Neural cell (in vitro differentiated cells): ENCODE results near the gene PCDHGA8. TPM values are rescaled to one million over a fixed set of nuclear protein-coding genes. Genes with fewer than 3 reads are reported as not detected.

Experiments used
- H2AFZ ChIP-seq: fragments of 200-600, 300-800 bp; sonication (generic), shearing (Covaris generic); 2 replicates; pipeline ENCODE4 v1.6.0; 2014; ENCODE audit warnings: low read depth, mild to moderate bottlenecking, antibody characterized with exemption, low read length, moderate library complexity
- H3F3A ChIP-seq: fragments of 200-600 bp; shearing (Covaris generic); 2 replicates; pipeline ENCODE4 v1.6.1; 2016; ENCODE audit warnings: mild to moderate bottlenecking, moderate library complexity, mixed read lengths, antibody characterized with exemption, low read length; ENCODE audit not compliant: insufficient read depth, poor library complexity, severe bottlenecking
- H3K27ac ChIP-seq: fragments of 200-600, 300-800 bp; sonication (generic), shearing (Covaris generic); 2 replicates; pipeline ENCODE4 v1.5.1; 2014; ENCODE audit warnings: mild to moderate bottlenecking, low read length, moderate library complexity
- H3K27me3 ChIP-seq: fragments of 300-800, 200-600 bp; sonication (generic), shearing (Covaris generic); 2 replicates; pipeline ENCODE4 v1.6.0; 2014; ENCODE audit warnings: mild to moderate bottlenecking, low read depth, low read length, moderate library complexity; ENCODE audit not compliant: insufficient read depth
- H3K36me3 ChIP-seq: fragments of 300-800, 200-600 bp; sonication (generic), shearing (Covaris generic); 2 replicates; pipeline ENCODE4 v1.5.1; 2014; ENCODE audit warnings: mild to moderate bottlenecking, antibody characterized with exemption, low read length, moderate library complexity; ENCODE audit not compliant: insufficient read depth
- H3K4me2 ChIP-seq: fragments of 300-800, 200-600 bp; sonication (generic), shearing (Covaris generic); 2 replicates; pipeline ENCODE4 v1.6.0; 2014; ENCODE audit warnings: mild to moderate bottlenecking, low read length
- H3K4me3 ChIP-seq: fragments of 300-800, 200-600 bp; sonication (generic), shearing (Covaris generic); 2 replicates; pipeline ENCODE4 v1.5.1; 2014; ENCODE audit warnings: mild to moderate bottlenecking, low read length, moderate library complexity
- H3K79me2 ChIP-seq: fragments of 200-600 bp; shearing (Covaris generic); replicated peaks from 2 replicates; pipeline ENCODE4 v1.6.0; 2014; ENCODE audit warnings: mild to moderate bottlenecking, low read length, moderate library complexity; ENCODE audit not compliant: insufficient read depth
- H3K9ac ChIP-seq: fragments of 300-800, 200-600 bp; sonication (generic), shearing (Covaris generic); 2 replicates; pipeline ENCODE4 v1.6.1; 2016; ENCODE audit warnings: mild to moderate bottlenecking, low read length, mixed read lengths
- H3K9me2 ChIP-seq: fragments of 200-600 bp; shearing (Covaris generic); 2 replicates; pipeline ENCODE4 v1.6.1; 2016; ENCODE audit warnings: mild to moderate bottlenecking, low read length, mixed read lengths; ENCODE audit not compliant: insufficient read depth
- H3K9me3 ChIP-seq: fragments of 200-600, 300-800 bp; sonication (generic), shearing (Covaris generic); 2 replicates; pipeline ENCODE4 v1.6.1; 2016; ENCODE audit warnings: mild to moderate bottlenecking, mixed run types, low read length, moderate library complexity, mixed read lengths
- H4K20me1 ChIP-seq: fragments of 200-600 bp; shearing (Covaris generic); 2 replicates; pipeline ENCODE4 v1.6.1; 2016; ENCODE audit warnings: mild to moderate bottlenecking, mixed run types; ENCODE audit not compliant: insufficient read depth
- EP300 ChIP-seq: fragments of 450-650 bp; conservative IDR thresholded peaks from 2 replicates; pipeline ENCODE4 v1.6.1; 2014; ENCODE audit warnings: antibody characterized with exemption, mild to moderate bottlenecking, moderate library complexity; ENCODE audit not compliant: poor library complexity, severe bottlenecking
- EZH2 ChIP-seq: fragments of 200-600, 300-800 bp; shearing (Covaris generic), sonication (generic); IDR thresholded peaks from 2 replicates; pipeline ENCODE4 v1.6.1; 2014; ENCODE audit warnings: antibody characterized with exemption, low read length, borderline replicate concordance, mild to moderate bottlenecking; ENCODE audit not compliant: insufficient read depth, poor library complexity, severe bottlenecking
- MXI1 ChIP-seq: fragments of 450-650 bp; conservative IDR thresholded peaks from 2 replicates; pipeline ENCODE4 v1.6.1; 2014; ENCODE audit warnings: antibody characterized with exemption, mild to moderate bottlenecking; ENCODE audit not compliant: poor library complexity, severe bottlenecking
- POLR2AphosphoS5 ChIP-seq: IDR thresholded peaks from 2 replicates; pipeline ENCODE4 v1.6.1; 2012
- RAD21 ChIP-seq: fragments of 450-650 bp; conservative IDR thresholded peaks from 2 replicates; pipeline ENCODE4 v1.6.1; 2014; ENCODE audit warnings: antibody characterized with exemption, mild to moderate bottlenecking, moderate library complexity
- SMC3 ChIP-seq: fragments of 450-650 bp; conservative IDR thresholded peaks from 2 replicates; pipeline ENCODE4 v1.6.1; 2014; ENCODE audit warnings: antibody characterized with exemption, mild to moderate bottlenecking, moderate library complexity; ENCODE audit not compliant: poor library complexity
- TAF1 ChIP-seq: IDR thresholded peaks from 2 replicates; pipeline ENCODE4 v1.6.1; 2012; ENCODE audit warnings: low read depth
- polyA plus RNA-seq: library from polyadenylated mRNA; depleted of rRNA; stranded (reverse); fragments of >200 nt; gene quantifications from 2 replicates; pipeline ENCODE4 v1.2.3, GENCODE V29; 2014
- TF ChIP-seq, protein P1 (sequence below): fragments of 450-650 bp; IDR thresholded peaks from 2 replicates; pipeline ENCODE4 v1.5.1; 2014; ENCODE audit warnings: antibody characterized with exemption, mild to moderate bottlenecking, moderate library complexity; ENCODE audit not compliant: poor library complexity, severe bottlenecking
- TF ChIP-seq, protein P2 (sequence below): IDR thresholded peaks from 2 replicates; pipeline ENCODE4 v1.6.1; 2012; ENCODE audit warnings: borderline replicate concordance

PCDHGA8 gene
- polyA plus RNA-seq, 1 donor from 2014 or later, result 0.19 TPM

DNA sequence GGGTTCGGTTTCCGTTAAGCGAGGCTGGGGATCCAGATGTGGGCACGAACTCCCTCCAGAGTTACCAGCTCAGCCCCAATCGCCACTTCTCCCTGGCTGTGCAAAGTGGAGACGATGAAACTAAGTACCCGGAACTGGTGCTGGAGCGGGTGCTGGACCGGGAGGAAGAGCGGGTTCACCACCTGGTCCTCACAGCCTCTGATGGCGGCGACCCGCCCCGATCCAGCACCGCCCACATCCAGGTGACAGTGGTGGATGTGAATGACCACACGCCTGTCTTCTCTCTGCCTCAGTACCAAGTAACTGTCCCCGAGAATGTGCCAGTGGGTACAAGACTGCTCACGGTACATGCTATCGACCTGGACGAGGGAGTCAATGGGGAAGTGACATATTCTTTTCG lies 9.1 kb upstream of the PCDHGA8 start:
- H3F3A ChIP-seq, result no peaks in the 10 kb centered on the region
- no peaks in the 10 kb centered on the region for H3K36me3 ChIP-seq
- H3K79me2 ChIP-seq, result no peaks in the 10 kb centered on the region
- H2AFZ ChIP-seq, result no peak overlapping the region
- no peaks in the 10 kb centered on the region for H4K20me1 ChIP-seq
- no peak overlapping the region for H3K4me2 ChIP-seq
- no peaks in the 10 kb centered on the region for H3K9me2 ChIP-seq
- no peaks in the 10 kb centered on the region for H3K27me3 ChIP-seq
- TF ChIP-seq POLR2AphosphoS5 (no peak), EZH2 (no peak), RAD21 (no peak)
- TF ChIP-seq, protein P1, sequence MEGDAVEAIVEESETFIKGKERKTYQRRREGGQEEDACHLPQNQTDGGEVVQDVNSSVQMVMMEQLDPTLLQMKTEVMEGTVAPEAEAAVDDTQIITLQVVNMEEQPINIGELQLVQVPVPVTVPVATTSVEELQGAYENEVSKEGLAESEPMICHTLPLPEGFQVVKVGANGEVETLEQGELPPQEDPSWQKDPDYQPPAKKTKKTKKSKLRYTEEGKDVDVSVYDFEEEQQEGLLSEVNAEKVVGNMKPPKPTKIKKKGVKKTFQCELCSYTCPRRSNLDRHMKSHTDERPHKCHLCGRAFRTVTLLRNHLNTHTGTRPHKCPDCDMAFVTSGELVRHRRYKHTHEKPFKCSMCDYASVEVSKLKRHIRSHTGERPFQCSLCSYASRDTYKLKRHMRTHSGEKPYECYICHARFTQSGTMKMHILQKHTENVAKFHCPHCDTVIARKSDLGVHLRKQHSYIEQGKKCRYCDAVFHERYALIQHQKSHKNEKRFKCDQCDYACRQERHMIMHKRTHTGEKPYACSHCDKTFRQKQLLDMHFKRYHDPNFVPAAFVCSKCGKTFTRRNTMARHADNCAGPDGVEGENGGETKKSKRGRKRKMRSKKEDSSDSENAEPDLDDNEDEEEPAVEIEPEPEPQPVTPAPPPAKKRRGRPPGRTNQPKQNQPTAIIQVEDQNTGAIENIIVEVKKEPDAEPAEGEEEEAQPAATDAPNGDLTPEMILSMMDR, result no peak
- TF ChIP-seq, protein P2, sequence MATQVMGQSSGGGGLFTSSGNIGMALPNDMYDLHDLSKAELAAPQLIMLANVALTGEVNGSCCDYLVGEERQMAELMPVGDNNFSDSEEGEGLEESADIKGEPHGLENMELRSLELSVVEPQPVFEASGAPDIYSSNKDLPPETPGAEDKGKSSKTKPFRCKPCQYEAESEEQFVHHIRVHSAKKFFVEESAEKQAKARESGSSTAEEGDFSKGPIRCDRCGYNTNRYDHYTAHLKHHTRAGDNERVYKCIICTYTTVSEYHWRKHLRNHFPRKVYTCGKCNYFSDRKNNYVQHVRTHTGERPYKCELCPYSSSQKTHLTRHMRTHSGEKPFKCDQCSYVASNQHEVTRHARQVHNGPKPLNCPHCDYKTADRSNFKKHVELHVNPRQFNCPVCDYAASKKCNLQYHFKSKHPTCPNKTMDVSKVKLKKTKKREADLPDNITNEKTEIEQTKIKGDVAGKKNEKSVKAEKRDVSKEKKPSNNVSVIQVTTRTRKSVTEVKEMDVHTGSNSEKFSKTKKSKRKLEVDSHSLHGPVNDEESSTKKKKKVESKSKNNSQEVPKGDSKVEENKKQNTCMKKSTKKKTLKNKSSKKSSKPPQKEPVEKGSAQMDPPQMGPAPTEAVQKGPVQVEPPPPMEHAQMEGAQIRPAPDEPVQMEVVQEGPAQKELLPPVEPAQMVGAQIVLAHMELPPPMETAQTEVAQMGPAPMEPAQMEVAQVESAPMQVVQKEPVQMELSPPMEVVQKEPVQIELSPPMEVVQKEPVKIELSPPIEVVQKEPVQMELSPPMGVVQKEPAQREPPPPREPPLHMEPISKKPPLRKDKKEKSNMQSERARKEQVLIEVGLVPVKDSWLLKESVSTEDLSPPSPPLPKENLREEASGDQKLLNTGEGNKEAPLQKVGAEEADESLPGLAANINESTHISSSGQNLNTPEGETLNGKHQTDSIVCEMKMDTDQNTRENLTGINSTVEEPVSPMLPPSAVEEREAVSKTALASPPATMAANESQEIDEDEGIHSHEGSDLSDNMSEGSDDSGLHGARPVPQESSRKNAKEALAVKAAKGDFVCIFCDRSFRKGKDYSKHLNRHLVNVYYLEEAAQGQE, result no peak
- H3K4me3 ChIP-seq, result no peak overlapping the region
- no peak overlapping the region for H3K27ac ChIP-seq
- H3K9ac ChIP-seq, result no peak overlapping the region
- H3K9me3 ChIP-seq, result peaks cover 22% of the 10 kb centered on the region

DNA sequence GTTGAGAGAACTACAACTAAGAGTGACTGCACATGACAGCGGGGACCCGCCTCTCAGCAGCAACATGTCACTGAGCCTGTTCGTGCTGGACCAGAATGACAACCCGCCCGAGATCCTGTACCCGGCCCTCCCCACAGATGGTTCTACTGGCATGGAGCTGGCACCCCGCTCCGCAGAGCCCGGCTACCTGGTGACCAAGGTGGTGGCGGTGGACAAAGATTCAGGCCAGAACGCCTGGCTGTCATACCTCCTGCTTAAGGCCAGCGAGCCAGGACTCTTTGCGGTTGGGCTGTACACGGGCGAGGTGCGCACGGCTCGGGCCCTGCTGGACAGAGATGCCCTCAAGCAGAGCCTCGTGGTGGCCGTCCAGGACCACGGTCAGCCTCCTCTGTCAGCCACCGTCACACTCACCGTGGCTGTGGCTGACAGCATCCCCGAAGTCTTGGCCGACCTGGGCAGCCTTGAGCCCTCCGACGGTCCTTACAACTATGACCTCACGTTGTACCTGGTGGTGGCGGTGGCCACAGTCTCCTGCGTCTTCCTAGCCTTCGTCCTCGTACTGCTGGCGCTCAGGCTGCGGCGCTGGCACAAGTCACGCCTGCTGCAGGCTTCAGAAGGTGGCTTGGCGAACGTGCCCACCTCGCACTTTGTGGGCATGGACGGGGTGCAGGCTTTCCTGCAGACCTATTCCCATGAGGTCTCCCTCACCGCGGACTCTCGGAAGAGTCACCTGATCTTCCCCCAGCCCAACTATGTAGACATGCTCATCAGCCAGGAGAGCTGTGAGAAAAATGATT lies 7.8 kb upstream of the PCDHGA8 start:
- H3K9me2 ChIP-seq, result no peaks in the 10 kb centered on the region
- no peaks in the 10 kb centered on the region for H3K79me2 ChIP-seq
- H3K36me3 ChIP-seq, result no peaks in the 10 kb centered on the region
- H3F3A ChIP-seq, result no peaks in the 10 kb centered on the region
- H3K9ac ChIP-seq, result no peak overlapping the region
- H2AFZ ChIP-seq, result no peak overlapping the region
- no peaks in the 10 kb centered on the region for H3K27me3 ChIP-seq
- H3K27ac ChIP-seq, result no peak overlapping the region
- TF ChIP-seq, protein P1, result no peak
- TF ChIP-seq RAD21 (no peak), SMC3 (no peak), POLR2AphosphoS5 (no peak), EP300 (no peak), EZH2 (no peak), TAF1 (no peak), MXI1 (no peak)
- TF ChIP-seq, protein P2, result no peak
- H3K4me2 ChIP-seq, result no peak overlapping the region
- no peaks in the 10 kb centered on the region for H4K20me1 ChIP-seq
- H3K9me3 ChIP-seq, result peaks cover 31% of the 10 kb centered on the region
- no peak overlapping the region for H3K4me3 ChIP-seq
